Stimulated activated CD4-positive, alpha-beta T cell treated with anti-CD3 and anti-CD28 coated beads, Interleukin-15, amount 100 ng/mL, for 1 hour (primary cell): Measurements from ENCODE around the gene TRIM16.
"Not testable (repeated sequence)": the region's sequence is repeated elsewhere in the genome, so short reads cannot be mapped to it uniquely, and the experiment has no call there.

ENCODE experiments used
- DNase-seq, 2 donors: peaks; one replicate each; pipeline ENCODE4 v3.0.0-alpha.2; 2020; ENCODE audit warnings: low read depth in 1 of 2, low spot score in 1 of 2

The TRIM16 gene

GRCh38 chr17:15619331-15620058 is 64.6 kb downstream of the TRIM16 start, which contains the start of gene FBXW10B:
Gene FBXW10B (minus strand): TSS chr17:15619704. CDS start chr17:15619512, 192 bp downstream.
- DNase-seq = not testable (repeated sequence)

GRCh38 chr17:15616828-15617227 is 67.3 kb downstream of the TRIM16 start:
- DNase-seq = not testable (repeated sequence)

- not testable (repeated sequence) for DNase-seq
Observed at GRCh38 chr17:15615850-15616249, 68.3 kb downstream of the TRIM16 start.

- DNase-seq = not testable (repeated sequence)
Observed at GRCh38 chr17:15613111-15613510, 71.0 kb downstream of the TRIM16 start.

GRCh38 chr17:15592960-15593359 is 91.2 kb downstream of the TRIM16 start:
- DNase-seq = not testable (repeated sequence)

- DNase-seq = not testable (repeated sequence)
Observed at GRCh38 chr17:15591986-15592385, 92.1 kb downstream of the TRIM16 start.

- not testable (repeated sequence) for DNase-seq
Observed at GRCh38 chr17:15590844-15591243, 93.3 kb downstream of the TRIM16 start.

GRCh38 chr17:15589544-15590536 is 94.3 kb downstream of the TRIM16 start:
- DNase-seq = not testable (repeated sequence)

- not testable (repeated sequence) for DNase-seq
Observed at GRCh38 chr17:15588017-15588416, 96.1 kb downstream of the TRIM16 start.

- not testable (repeated sequence) for DNase-seq
Observed at GRCh38 chr17:15583313-15583712, 100.8 kb downstream of the TRIM16 start.

GRCh38 chr17:15581462-15581861 is 102.6 kb downstream of the TRIM16 start:
- DNase-seq = not testable (repeated sequence)
